SH-SY5Y (cell line): Measurements from ENCODE around the gene LRRC8A.

ENCODE experiments used
- GATA2 ChIP-seq: IDR thresholded peaks from 2 replicates; pipeline ENCODE4 v1.6.1; 2011; ENCODE audit warnings: mild to moderate bottlenecking, low read depth, low read length
- GATA3 ChIP-seq: IDR thresholded peaks from 2 replicates; pipeline ENCODE4 v1.6.1; 2011; ENCODE audit warnings: low read depth, mild to moderate bottlenecking, low read length, moderate library complexity

GRCh38 chr9:128903871-128904620, 22.1 kb downstream of the LRRC8A start:
- TF ChIP-seq GATA2 (no peak), GATA3 (no peak)
